Aorta (tissue), 5 donors: Measurements from ENCODE around the gene ASS1. TPM values are rescaled to one million over a fixed set of nuclear protein-coding genes. Genes with fewer than 3 reads are reported as not detected.

Experiments
- ATAC-seq: fragments of 200-7000 bp; cut with Tn5 transposase; one replicate; pipeline ENCODE4 v1.9.1; 2022; ENCODE audit warnings: moderate library complexity; ENCODE audit not compliant: low FRiP score
- DNase-seq, 2 donors: peaks; one replicate each; pipeline ENCODE4 v3.0.0-alpha.2; 2020
- H3K27ac ChIP-seq, 2 donors: one replicate each; pipeline ENCODE4 v1.5.1; 2013; ENCODE audit warnings: low read length in 2 of 2, mild to moderate bottlenecking in 2 of 2, moderate library complexity in 2 of 2, control low read depth in 1 of 2, inconsistent platforms in 1 of 2, low read depth in 1 of 2
- H3K27me3 ChIP-seq, 2 donors: one replicate each; pipeline ENCODE4 v1.6.1; 2013; ENCODE audit warnings: control low read depth in 1 of 2, low read length in 1 of 2, mild to moderate bottlenecking in 1 of 2, moderate library complexity in 1 of 2; ENCODE audit not compliant: insufficient read depth in 2 of 2, control insufficient read depth in 1 of 2
- H3K36me3 ChIP-seq, 2 donors: one replicate each; pipeline ENCODE4 v1.6.1; 2013; ENCODE audit warnings: control low read depth in 1 of 2, low read length in 1 of 2, mild to moderate bottlenecking in 1 of 2; ENCODE audit not compliant: insufficient read depth in 2 of 2, control insufficient read depth in 1 of 2
- H3K4me1 ChIP-seq, 2 donors: one replicate each; pipeline ENCODE4 v1.6.1; 2013; ENCODE audit warnings: low read length in 2 of 2, control low read depth in 1 of 2, mild to moderate bottlenecking in 1 of 2, moderate library complexity in 1 of 2; ENCODE audit not compliant: insufficient read depth in 2 of 2, control insufficient read depth in 1 of 2
- H3K4me3 ChIP-seq, 2 donors: one replicate each; pipeline ENCODE4 v1.5.1; 2013; ENCODE audit warnings: low read length in 2 of 2, control low read depth in 1 of 2, mild to moderate bottlenecking in 1 of 2
- H3K9me3 ChIP-seq: one replicate; pipeline ENCODE4 v1.6.1; 2013; ENCODE audit warnings: mild to moderate bottlenecking, low read length; ENCODE audit not compliant: control insufficient read depth
- WGBS, 2 donors: extraction: QIAGEN DNeasy Blood & Tissue Kit; methylation state at CpG; one replicate each; pipeline ENCODE4 v1.1.7; 2013; 5-methylcytosine and 5-hydroxymethylcytosine counted together
- intact Hi-C, 2 donors: fragments of 100-400 bp; cut with DNase I; formaldehyde crosslinking; loops; one replicate each; pipeline versions ENCODE4 v1.14.2 to v1.15.0; 2022
- polyA plus RNA-seq, 2 donors: library from polyadenylated mRNA; stranded (reverse); fragments of 200-250 nt; gene quantifications; one replicate each; pipeline ENCODE4 v1.2.3, GENCODE V29; 2013
- total RNA-seq, 2 donors: library from RNA; stranded (reverse); fragmentation: NEBNext Ultra II Directional; extraction: Animal tissue kit (Norgen Biotek cat#: 25700); gene quantifications; one replicate each; pipeline ENCODE4 v1.2.1, GENCODE V29; 2021
- donor health status: healthy with polysubstance abuse.
- donor health status: Bipolar disorder and iron deficiency.
- donor health status: DM: no; HTN: no; CAD: no.
- donor health status: DM: no; HTN: no; CAD: no.
- donor health status: DM: yes; HTN: yes; CAD: no.

ASS1 gene
- total and polyA plus RNA-seq, 4 donors, result 52.0 to 99.0 (median 78.5) TPM

DNA sequence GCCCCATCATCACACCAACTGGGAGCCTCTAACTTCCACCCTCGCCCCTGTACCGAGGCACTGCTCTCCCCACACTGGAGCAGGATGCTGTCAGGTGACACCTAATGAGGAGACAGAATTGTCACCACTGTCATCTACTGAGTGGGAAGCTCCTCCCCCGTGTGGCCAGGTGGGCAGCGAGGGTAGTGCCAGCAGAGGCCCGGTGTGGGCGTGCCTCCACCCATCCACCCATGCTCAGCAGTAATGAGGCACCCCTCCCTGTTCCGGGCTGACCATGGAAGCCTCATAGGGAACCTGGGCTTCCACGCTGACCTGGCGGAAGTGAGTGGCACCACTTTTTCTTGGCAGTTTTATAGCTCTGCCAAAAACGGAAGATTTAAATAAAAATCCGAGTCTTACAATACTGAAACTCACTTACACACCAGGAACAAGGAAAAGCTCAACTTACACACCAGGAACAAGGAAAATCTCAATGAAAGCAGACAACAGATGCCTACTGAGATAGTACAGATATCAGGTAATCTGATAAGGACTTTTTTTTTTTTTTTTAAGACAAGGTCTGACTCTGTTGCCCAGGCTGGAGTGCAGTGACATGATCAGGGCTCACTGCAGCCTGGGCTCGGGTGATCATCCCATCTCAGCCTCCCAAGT is 30.6 kb upstream of the ASS1 start:
- H3K4me3 ChIP-seq, result no peak overlapping the region

DNA sequence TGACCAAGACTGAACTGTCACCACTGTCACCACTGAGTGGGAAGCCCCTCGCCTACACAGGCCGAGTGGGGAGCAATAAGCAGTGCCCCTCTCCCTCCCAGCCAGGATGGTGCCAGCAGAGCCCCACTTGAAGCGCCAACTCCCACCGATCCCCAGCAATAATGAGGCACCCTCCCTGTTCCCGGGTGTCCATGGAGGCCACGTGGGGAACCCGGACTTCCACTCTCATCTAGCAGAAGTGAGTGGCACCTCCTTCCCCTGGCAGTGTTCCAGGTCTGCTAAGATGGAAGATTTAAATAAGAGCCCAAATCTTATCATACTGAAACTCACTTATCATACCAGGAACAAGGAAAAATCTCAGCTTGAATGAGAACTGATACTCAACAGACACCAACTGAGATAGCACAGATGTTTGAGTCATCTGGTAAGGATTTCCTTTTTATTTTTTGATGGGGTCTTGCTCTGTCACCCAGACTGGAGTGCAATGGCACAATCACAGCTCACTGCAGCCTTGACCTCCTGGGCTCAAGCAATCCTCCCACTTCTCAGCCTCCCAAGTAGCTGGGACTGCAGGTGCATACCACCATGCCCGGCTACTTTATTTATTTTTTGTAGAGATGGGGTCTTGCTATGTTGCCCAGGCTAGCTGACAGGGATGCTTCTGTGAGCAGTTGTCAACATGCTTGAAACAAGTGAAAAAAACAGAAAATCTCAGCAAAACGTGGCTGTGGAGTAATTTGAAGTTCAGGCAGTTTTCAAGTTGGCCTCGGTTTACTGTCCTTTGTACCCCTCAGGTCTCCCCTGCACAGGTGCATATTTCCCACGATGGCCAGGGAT is 29.6 kb upstream of the ASS1 start:
- 73 to 74% methylated on average over 11 of the region's 11 CpGs for WGBS, 2 donors
- no peaks in the 10 kb centered on the region for H3K36me3 ChIP-seq
- no peak overlapping the region for H3K4me3 ChIP-seq
- DNase-seq (no peak), ATAC-seq (no peak)
- no peaks in the 10 kb centered on the region for H3K4me1 ChIP-seq
- no peaks in the 10 kb centered on the region for H3K9me3 ChIP-seq
- intact Hi-C loops, result no loop called here
- no peak overlapping the region for H3K27ac ChIP-seq
- no peaks in the 10 kb centered on the region for H3K27me3 ChIP-seq

More for the DNA sequence above, 30.6 kb upstream of the ASS1 start:
- DNase-seq, result no peak
- Histone ChIP-seq H3K27ac (no peak overlapping the region), H3K27me3 (no peaks in the 10 kb centered on the region), H3K36me3 (no peaks in the 10 kb centered on the region), H3K4me1 (no peaks in the 10 kb centered on the region), H3K9me3 (no peaks in the 10 kb centered on the region)
- intact Hi-C loops, result no loop called here
- 86 to 90% methylated on average over 12 of the region's 12 CpGs for WGBS, 2 donors
- no peak for ATAC-seq

DNA sequence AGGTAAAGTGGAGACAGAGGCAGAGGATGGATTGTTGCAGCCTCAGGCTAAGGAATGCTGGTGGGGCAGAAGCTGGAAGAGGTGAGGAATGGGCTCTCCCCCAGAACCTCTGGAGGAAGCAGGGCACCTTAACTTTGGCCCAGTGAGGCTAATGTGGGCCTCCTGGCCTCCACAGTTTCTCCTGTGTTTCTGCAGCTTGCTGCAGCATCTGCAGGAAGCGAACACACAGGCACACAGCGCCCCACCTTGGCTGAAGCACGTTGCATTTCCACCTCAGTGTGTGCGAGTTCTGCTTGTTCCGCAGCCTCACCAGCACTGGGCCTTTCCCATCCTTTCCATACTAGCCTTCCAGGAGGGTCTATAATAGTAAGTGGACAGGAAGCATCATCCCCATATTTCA is 27.2 kb upstream of the ASS1 start:
- Histone ChIP-seq H3K27ac (no peak overlapping the region), H3K36me3 (no peaks in the 10 kb centered on the region), H3K27me3 (no peaks in the 10 kb centered on the region), H3K4me1 (no peaks in the 10 kb centered on the region), H3K4me3 (no peak overlapping the region), H3K9me3 (no peaks in the 10 kb centered on the region)
- 70 to 78% methylated on average over 5 of the region's 5 CpGs for WGBS, 2 donors
- intact Hi-C loops, result no loop called here
- no peak for ATAC-seq
- DNase-seq, result peak in 1 of 2 donors; percentile 57

DNA sequence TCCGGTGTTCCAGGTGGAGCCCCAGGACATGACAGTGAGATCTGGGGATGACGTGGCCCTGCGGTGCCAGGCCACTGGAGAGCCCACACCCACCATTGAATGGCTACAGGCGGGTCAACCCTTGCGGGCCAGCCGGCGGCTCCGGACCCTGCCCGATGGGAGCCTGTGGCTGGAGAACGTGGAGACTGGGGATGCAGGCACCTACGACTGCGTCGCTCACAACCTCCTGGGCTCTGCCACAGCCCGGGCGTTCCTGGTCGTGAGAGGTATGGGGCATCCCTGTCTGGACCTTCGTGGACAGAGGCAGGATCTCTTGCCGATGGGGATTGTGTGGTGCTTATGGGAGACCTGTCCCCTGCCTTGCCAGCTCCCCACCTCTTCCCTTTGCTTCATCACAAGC is 26.0 kb upstream of the ASS1 start:
- Histone ChIP-seq H3K4me1 (no peaks in the 10 kb centered on the region), H3K27me3 (no peaks in the 10 kb centered on the region), H3K27ac (no peak overlapping the region), H3K4me3 (no peak overlapping the region), H3K36me3 (no peaks in the 10 kb centered on the region), H3K9me3 (no peaks in the 10 kb centered on the region)
- intact Hi-C loops, result no loop called here
- peak in 1 of 2 donors; percentile 71 for DNase-seq
- 91 to 93% methylated on average over 18 of the region's 18 CpGs for WGBS, 2 donors
- ATAC-seq, result no peak

DNA sequence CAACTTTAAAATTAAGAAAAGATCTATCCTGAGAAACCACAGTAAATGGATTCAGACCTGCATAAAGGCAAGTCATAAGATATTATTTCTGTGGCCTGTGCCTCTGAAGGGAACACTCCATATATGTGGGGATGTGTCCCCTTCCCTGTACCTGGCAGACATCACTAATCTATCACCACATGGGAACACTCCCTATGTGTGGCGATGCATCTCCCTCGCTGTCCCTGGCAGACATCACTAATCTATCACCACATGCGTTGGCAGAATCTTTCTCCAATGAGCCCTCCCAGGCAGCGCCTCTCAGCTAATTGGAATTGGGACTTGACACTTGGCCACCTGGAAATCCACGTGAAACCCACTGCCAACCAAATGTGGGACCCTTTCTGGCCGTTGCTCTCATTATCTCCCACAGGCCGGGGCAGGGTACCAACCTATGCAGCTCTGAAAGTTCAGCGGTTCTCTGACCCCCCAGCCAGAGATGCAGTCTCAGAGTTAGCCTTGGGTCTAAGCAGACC is 25.2 kb upstream of the ASS1 start:
- H3K4me1 ChIP-seq, result no peaks in the 10 kb centered on the region
- intact Hi-C loops, result no loop called here
- DNase-seq (no peak), ATAC-seq (no peak)
- WGBS, 2 donors, result 90 to 96% methylated on average over 8 of the region's 8 CpGs
- no peaks in the 10 kb centered on the region for H3K9me3 ChIP-seq
- H3K36me3 ChIP-seq, result no peaks in the 10 kb centered on the region
- no peak overlapping the region for H3K4me3 ChIP-seq
- H3K27ac ChIP-seq, result no peak overlapping the region
- H3K27me3 ChIP-seq, result no peaks in the 10 kb centered on the region

DNA sequence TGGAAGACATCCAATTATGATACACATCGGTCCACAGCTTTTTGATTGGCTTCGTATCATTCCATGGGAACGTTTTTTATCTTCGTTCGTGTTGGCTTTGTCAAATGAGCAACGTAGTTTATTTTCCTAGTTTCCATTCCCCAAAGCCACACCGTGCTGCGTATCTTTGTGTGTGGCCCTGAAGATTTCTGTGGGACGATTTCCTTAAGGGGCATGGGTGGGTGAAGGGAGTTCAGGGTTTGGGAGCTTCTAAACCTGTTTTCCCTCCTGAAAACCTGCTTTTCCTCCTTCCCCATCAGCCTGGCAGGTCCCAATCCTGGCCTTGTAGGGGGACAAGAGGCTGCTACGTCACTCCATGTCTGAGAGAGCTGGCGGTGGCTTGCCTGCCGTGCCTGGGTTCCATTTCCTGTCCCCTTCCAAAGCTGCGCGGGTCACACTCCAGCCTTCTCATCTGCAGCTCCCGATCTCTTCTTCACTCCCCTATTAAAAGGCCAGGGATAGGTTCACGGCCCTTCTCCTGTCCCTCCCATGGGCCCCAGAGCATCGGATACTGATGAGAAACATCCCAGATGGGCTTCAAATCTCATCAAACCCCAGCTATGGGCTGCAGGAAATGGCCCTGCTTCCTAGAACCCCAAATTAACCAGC is 23.5 kb upstream of the ASS1 start:
- DNase-seq, result no peak
- Histone ChIP-seq H3K9me3 (no peaks in the 10 kb centered on the region), H3K4me1 (no peaks in the 10 kb centered on the region), H3K27ac (no peak overlapping the region), H3K36me3 (no peaks in the 10 kb centered on the region), H3K4me3 (no peak overlapping the region), H3K27me3 (no peaks in the 10 kb centered on the region)
- intact Hi-C loops, result no loop called here
- no peak for ATAC-seq
- WGBS, 2 donors, result 64 to 72% methylated on average over 17 of the region's 17 CpGs

DNA sequence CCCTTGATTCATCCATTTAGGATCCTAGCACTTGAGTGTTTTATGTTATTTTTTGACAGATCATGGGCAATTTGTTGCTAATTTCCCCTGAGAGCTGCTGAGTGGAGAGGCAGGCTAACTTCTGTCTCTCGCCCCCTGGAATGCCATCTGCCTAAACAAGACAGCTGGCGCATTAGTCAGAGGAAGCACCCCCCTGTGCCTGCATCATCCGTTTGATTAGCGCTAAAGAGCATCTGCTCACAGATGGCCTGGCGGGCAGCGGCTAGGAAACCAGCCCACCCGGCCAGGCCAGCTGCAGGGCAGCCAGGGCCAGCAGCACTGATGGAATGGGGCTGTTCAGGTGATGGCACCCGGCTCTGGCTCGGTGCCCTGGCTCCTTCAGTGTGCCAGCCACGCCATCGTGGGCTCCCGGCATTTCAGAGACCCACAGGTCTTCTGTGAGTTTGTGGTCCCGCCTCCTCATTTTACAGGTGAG is 22.9 kb upstream of the ASS1 start:
- Histone ChIP-seq H3K4me3 (no peak overlapping the region), H3K27me3 (no peaks in the 10 kb centered on the region), H3K9me3 (no peaks in the 10 kb centered on the region), H3K4me1 (no peaks in the 10 kb centered on the region), H3K36me3 (no peaks in the 10 kb centered on the region), H3K27ac (no peak overlapping the region)
- intact Hi-C loops, result no loop called here
- DNase-seq (peak in 1 of 2 donors; percentile 47), ATAC-seq (no peak)
- WGBS, 2 donors, result 65 to 69% methylated on average over 13 of the region's 13 CpGs

DNA sequence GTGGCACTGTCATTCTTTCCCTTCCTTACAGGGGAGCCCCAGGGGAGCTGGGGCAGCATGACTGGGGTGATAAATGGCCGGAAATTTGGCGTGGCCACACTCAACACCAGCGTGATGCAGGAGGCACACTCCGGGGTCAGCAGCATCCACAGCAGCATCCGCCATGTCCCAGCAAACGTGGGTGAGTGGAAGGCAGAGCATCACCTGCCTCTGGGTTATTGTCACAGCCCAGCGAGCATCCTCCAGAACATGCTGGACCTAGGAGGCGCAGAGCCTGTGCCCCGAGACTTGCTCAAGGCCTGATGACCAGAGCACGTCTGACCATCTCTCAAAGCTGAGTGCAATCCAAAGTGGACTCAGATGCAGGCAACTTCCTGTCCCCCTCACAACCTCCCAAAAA is 22.2 kb upstream of the ASS1 start:
- no peaks in the 10 kb centered on the region for H3K4me1 ChIP-seq
- H3K9me3 ChIP-seq, result no peaks in the 10 kb centered on the region
- H3K27me3 ChIP-seq, result no peaks in the 10 kb centered on the region
- WGBS, 2 donors, result 69 to 80% methylated on average over 10 of the region's 10 CpGs
- H3K36me3 ChIP-seq, result no peaks in the 10 kb centered on the region
- ATAC-seq (no peak), DNase-seq (no peak)
- no peak overlapping the region for H3K27ac ChIP-seq
- H3K4me3 ChIP-seq, result no peak overlapping the region
- intact Hi-C loops, result no loop called here
